Activated CD8-positive, alpha-beta memory T cell treated with anti-CD3 and anti-CD28 coated beads for 4 hours (primary cell): Measurements from ENCODE around the gene SPDYE1.
"Not testable (repeated sequence)": the region's sequence is repeated elsewhere in the genome, so short reads cannot be mapped to it uniquely, and the experiment has no call there.

Experiments used
- DNase-seq, 2 donors: peaks; one replicate each; pipeline ENCODE4 v3.0.0-alpha.2; 2020; ENCODE audit warnings: low read depth in 2 of 2

The SPDYE1 gene

GRCh38 chr7:43992896-43993295 lies 4.8 kb upstream of the SPDYE1 start:
- not testable (repeated sequence) for DNase-seq

DNA sequence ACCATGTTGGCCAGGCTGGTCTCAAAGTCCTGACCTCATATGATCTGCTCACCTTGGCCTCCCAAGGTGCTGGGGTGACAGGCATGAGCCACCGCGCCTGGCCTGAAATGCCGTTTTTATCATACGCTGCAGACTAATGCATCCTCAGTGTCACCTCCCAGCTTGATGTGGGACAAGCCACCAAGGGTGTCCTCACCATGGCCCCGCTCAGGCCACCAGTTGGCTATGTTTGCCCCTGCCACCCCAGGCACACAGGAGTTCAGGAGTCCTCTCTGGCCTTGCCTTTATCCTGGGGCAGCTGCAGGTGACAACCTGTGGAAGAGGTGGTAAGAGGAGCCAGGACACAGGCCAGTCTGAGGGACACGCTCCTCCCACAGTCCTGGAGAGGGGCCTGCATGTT lies 3.0 kb upstream of the SPDYE1 start:
- not testable (repeated sequence) for DNase-seq

DNA sequence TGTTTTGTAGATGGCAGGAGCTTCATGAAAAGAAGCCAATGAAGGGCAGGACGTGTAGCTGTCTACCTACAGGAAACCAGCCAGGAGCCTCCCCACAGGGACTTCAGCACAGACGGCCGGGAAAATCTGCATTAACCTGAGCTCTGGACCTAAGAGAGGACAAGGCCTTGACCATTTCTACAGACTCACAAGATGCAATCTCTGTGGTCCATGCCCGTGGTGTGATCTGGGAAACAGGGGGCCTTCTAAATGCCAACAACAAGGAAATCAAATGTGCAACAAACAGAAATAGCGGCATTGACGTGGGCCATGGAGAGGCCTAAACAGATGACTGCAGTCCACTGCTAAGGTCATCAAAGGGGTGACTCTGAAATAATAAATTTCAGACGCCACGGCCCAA lies 14.4 kb downstream of the SPDYE1 start:
- DNase-seq, result not testable (repeated sequence)

DNA sequence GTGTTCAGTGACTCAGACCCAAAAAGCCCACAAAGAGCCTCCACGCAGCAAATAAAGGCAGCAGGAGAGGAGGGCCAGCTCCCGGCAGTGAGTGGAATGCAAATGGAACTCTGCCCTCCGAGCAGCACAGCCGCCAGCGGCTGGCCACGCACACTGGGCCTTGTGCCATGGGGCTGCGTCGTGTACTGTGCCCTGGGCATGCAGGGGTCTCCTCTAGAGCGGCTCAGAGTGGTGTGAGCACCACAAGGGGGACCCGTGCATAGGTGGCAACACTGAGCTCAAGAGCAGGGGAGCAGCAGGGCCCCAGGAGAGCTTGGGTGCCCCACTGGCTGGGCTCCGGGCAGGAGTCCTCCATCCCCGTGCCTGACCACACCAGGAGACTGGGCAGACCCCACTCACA lies 17.4 kb downstream of the SPDYE1 start:
- not testable (repeated sequence) for DNase-seq

DNA sequence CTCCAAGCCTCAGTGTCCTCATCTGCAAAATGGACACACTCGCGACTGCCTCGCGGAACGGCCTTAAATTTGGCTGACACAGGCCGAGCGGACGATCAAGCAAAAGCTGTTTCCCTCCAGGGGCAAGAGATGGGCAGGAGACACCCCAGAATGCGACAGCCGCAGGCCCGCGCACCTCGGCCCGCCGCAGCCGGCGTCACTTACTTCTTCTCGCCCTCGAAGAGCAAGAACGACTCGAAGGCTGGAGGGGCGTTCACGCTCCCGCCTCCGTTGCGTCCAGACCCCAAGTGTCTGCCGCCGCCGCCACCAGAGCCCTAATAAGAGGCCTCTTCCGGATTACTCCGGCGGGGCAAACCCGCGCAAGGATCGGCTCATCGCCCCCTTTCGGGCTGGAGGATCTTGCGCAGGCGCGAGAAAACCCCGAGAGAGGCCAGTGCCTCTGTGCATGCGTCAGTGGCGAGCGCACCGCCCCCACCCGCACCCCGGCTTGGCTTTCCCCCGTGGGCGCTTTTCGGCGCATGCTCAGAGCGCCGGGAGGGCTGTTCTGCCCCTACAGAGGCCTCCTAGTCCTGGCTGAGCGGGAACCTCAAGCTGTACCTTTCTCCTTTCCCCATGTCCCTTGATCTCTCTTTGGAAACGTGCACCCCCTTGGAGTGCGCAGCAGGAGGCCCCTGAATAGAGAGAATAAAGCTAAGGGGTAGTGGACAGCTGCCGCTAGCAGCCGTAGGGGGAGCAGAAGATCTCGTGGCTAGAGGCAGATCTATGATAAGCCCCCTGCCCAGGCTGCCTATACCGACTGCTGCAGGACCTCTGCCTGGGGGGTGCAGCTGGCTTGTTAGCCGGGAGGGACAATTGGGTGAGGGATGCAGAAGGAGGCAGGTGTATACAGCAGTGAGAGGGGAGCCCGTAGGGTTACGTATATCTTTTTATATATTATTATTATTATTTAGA lies 21.4 kb downstream of the SPDYE1 start:
- DNase-seq, result peak; percentile 98 to 99

- not testable (repeated sequence) for DNase-seq
Measured at GRCh38 chr7:44019825-44020224, 22.1 kb downstream of the SPDYE1 start.

- DNase-seq, result not testable (repeated sequence)
Measured at GRCh38 chr7:44022069-44022468, 24.4 kb downstream of the SPDYE1 start.

DNA sequence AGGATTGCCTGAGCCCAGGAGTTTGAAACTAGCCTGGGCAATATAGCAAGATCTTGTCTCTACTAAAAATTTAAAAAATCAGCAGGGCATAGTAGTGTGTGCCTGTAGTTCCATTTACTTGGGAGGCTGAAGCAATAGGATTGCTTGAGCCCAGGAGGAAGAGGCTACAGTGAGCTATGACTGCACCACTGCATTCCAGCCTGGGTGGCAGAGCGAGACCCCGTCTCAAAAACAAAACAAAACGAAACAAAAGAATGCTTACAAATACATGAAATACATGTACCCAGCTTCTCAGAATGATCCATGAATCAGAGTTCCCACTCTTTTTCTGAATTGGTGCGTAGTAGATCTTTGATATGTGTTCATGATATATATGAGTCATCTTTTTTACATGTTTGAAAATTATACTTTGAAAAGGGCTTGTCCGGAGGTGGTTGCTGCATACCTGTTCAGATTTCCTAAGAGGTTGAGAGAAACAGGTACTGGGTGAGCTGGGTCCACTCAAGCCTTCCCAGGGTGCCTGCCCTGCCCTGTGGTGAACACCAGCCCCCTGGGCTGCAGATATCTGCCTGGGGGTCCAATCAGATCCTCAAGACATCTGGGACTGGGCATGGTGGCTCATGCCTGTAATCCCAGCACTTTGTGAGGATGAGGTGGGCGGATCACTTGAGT lies 25.2 kb downstream of the SPDYE1 start:
- not testable (repeated sequence) for DNase-seq

- not testable (repeated sequence) for DNase-seq
Measured at GRCh38 chr7:44029433-44029832, 31.7 kb downstream of the SPDYE1 start.

DNA sequence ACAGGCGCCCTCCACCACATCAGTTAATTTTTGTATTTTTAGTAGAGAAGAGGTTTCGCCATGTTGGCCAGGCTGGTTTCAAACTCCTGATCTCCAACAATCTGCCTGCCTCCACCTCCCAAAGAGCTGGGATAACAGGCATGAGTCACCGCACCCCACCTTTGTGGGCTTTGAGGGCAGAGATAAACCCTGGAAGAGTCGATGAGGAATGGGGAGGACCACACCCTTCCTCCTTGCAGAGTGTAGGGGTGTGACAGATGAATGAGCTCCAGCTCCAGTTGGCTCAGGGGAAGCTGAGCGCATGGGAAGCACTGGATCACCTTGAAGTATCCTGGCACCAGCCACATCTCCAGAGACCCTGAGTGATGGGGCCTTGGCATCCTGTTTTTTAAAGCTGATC lies 32.3 kb downstream of the SPDYE1 start:
- DNase-seq, result not testable (repeated sequence)

- not testable (repeated sequence) for DNase-seq
Measured at GRCh38 chr7:44031319-44031718, 33.6 kb downstream of the SPDYE1 start.

GRCh38 chr7:44032031-44032430 lies 34.3 kb downstream of the SPDYE1 start:
- DNase-seq, result not testable (repeated sequence)

DNA sequence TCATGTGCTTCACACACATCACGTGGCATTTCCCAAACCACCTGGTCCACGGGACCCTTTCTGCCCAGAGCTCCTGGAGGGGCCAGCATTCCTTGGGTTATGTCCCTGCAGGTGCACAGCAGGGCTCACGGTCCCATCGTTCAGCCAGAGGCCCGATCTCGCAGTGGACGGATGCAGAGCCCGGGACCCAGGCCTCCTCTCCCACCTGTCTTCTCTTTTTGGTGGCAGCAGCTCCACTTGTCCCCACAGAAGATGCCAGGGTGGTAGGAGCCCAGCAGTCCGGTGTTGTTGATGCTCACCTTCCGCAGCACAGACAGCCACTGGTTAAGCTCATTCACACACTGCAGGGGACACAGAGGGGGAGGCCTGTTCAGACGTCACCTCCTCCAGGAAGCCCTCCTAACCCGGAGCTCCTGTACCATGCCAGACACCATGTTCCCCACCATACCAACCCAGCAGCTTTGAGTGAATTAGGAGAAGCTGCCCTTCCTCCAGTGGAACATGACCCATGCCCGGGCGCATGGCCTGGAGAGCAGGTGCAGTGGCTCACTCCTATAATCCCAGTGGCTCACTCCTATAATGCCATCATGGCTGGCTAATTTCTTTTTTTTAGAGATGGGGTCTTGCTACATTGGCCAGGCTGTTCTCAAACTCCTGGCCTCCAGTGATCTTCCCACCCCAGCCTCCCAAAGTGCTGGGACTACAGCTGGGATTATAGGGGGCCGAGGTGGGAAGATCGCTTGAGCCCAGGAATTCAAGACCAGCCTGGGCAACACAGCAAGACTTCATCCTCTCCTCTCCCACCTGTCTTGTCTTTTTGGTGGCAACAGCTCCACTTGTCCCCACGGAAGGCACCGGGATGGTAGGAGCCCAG lies 36.5 kb downstream of the SPDYE1 start:
- DNase-seq, result not testable (repeated sequence)

DNA sequence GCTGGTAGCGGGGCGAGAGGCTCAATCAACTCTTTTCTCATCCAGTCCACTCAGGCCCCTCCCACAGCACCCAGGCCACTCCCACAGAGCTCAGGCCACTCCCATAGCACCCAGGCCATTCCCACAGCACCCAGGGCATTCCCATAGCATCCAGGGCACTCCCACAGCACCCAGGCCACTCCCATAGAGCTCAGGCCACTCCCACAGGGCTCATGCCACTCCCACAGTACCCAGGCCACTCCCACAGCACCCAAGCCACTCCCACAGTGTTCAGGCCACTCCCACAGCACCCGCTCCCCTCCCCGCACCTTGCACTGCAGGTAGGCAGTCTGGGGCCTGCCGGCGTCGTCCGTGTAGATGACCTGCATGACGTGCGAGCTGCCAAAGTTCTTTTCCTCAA lies 38.7 kb downstream of the SPDYE1 start:
- not testable (repeated sequence) for DNase-seq

- not testable (repeated sequence) for DNase-seq
Measured at GRCh38 chr7:44037951-44038350, 40.3 kb downstream of the SPDYE1 start.

GRCh38 chr7:44038553-44038952 lies 40.9 kb downstream of the SPDYE1 start:
- not testable (repeated sequence) for DNase-seq

DNA sequence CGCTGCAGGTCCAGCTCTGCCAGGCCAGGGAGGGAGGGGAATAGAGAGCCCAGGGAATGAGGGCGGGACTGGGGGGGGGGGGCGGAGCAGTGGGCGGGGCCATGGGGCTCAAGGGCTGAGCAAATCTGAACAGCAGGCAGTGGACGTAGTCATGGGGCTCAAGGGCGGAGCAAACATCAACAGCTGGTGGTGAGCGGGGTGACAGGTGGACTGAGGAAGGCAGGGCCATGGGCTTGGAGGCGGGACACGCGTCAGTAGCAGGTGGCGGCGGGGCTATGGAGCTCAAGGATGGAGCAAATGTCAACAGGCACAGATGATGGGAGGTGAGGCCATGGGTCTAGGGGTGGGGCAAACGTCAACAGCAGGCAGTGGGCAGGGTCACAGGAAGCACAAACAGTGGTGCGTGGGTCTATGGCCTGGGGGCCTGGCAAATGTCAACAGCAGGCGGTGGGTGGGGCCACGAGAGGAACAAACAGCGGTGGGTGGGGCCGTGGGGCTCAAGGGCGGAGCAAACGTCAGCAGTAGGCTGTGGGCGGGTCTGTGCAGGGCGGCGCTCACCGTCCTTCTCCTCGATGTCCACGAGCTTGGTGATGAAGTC lies 41.4 kb downstream of the SPDYE1 start:
- DNase-seq, result peak; percentile 56 to 79

- DNase-seq, result not testable (repeated sequence)
Measured at GRCh38 chr7:44039800-44040492, 42.2 kb downstream of the SPDYE1 start.

DNA sequence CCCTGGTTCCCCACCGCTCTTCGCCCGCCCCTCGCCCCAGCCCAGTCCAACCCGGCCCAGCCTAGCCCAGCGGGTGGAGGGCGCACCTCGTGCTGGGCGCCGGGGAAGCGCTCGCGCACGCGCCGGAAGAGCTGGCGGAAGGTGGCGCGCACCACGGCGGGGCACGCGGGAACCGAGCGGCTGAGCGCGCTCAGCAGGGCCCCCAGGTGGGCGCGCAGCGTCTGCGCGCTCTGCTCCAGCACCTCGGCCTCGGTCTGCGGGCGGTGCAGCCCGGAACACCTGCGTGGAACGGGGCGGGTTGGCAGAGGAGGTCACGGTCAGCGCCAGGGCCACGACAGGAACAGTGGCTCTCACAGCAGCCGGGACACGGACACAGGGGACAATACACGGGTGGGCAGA lies 42.8 kb downstream of the SPDYE1 start:
- DNase-seq, result peak; percentile 21 to 28

GRCh38 chr7:44042221-44042620 lies 44.5 kb downstream of the SPDYE1 start:
- no peak for DNase-seq

DNA sequence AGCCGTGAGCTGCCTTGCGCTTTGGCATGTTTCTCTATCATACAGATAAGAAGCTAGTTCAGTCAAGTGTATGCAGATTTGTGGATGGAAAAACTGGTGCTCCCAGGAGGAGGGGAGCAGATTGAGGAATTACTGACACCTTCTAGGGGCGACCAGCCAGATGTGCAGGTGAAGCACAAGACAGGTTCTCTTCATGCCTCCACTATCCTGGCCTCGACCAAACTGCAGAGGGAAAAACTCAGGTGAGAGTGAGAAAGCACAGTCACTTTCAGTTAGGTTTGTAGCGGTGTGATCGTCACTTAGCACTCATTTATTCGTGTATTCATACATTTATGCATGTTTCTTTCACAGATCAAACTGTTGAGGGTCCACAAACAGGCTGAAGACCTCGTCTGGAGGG lies 46.2 kb downstream of the SPDYE1 start:
- DNase-seq, result no peak
